Mesenchymal stem cell (in vitro differentiated cells and primary cell): ENCODE measurements around the gene FRMPD4.

Experiments
- DNase-seq: peaks from one replicate; pipeline ENCODE4 v3.0.0-alpha.2; 2013
- H2AFZ ChIP-seq: one replicate; pipeline ENCODE4 v1.6.1; 2013; ENCODE audit warnings: low read depth, mild to moderate bottlenecking, control low read depth, inconsistent platforms, low read length, moderate library complexity
- H2AK5ac ChIP-seq: 2 replicates; pipeline ENCODE4 v1.6.1; 2013; ENCODE audit warnings: low read length, moderate library complexity, mild to moderate bottlenecking, inconsistent platforms; ENCODE audit not compliant: severe bottlenecking
- H2BK120ac ChIP-seq: one replicate; pipeline ENCODE4 v1.6.1; 2013; ENCODE audit warnings: low read depth, mild to moderate bottlenecking, inconsistent platforms, low read length, moderate library complexity
- H2BK12ac ChIP-seq, 2 experiments: one replicate each; pipeline ENCODE4 v1.6.1; 2013; ENCODE audit warnings: inconsistent platforms in 2 of 2, low read length in 2 of 2, mild to moderate bottlenecking in 2 of 2, moderate library complexity in 2 of 2, control low read depth in 1 of 2
- H2BK15ac ChIP-seq: one replicate; pipeline ENCODE4 v1.6.1; 2013; ENCODE audit warnings: mild to moderate bottlenecking, low read depth, inconsistent platforms; ENCODE audit not compliant: poor library complexity, severe bottlenecking
- H2BK5ac ChIP-seq: 2 replicates; pipeline ENCODE4 v1.6.1; 2013; ENCODE audit warnings: low read depth, mild to moderate bottlenecking, low read length, control low read depth, inconsistent platforms; ENCODE audit not compliant: poor library complexity, severe bottlenecking
- H3K14ac ChIP-seq, 2 experiments: one replicate each; pipeline ENCODE4 v1.6.1; 2013; ENCODE audit warnings: inconsistent platforms in 2 of 2, low read length in 2 of 2, control low read depth in 1 of 2, mild to moderate bottlenecking in 1 of 2, moderate library complexity in 1 of 2
- H3K18ac ChIP-seq, 2 experiments: one replicate each; pipeline ENCODE4 v1.6.1; 2013; ENCODE audit warnings: inconsistent platforms in 2 of 2, low read length in 2 of 2, control low read depth in 1 of 2, low read depth in 1 of 2, mild to moderate bottlenecking in 1 of 2
- H3K23ac ChIP-seq, 2 experiments: one replicate each; pipeline ENCODE4 v1.6.1; 2013; ENCODE audit warnings: inconsistent platforms in 2 of 2, low read length in 2 of 2, mild to moderate bottlenecking in 2 of 2, moderate library complexity in 2 of 2, control low read depth in 1 of 2
- H3K27ac ChIP-seq: 2 replicates; pipeline ENCODE4 v1.5.1; 2013; ENCODE audit warnings: mild to moderate bottlenecking, moderate library complexity, low read length, control low read depth, inconsistent platforms; ENCODE audit not compliant: poor library complexity, severe bottlenecking
- H3K27me3 ChIP-seq, 2 experiments: 2 replicates each; pipeline versions ENCODE4 v1.6.1 to v1.7.0; 2013; ENCODE audit warnings: low read length in 2 of 2, mild to moderate bottlenecking in 2 of 2, moderate library complexity in 2 of 2, control low read depth in 1 of 2, inconsistent platforms in 1 of 2; ENCODE audit not compliant: control insufficient read depth in 1 of 2, insufficient read depth in 1 of 2
- H3K36me3 ChIP-seq, 2 experiments: 2 replicates each; pipeline versions ENCODE4 v1.6.1 to v1.7.0; 2013; ENCODE audit warnings: low read length in 2 of 2, control low read depth in 1 of 2, inconsistent platforms in 1 of 2, low read depth in 1 of 2, mild to moderate bottlenecking in 1 of 2; ENCODE audit not compliant: insufficient read depth in 2 of 2, control insufficient read depth in 1 of 2
- H3K4ac ChIP-seq, 2 experiments: one replicate each; pipeline ENCODE4 v1.6.1; 2013; ENCODE audit warnings: inconsistent platforms in 2 of 2, low read length in 2 of 2, mild to moderate bottlenecking in 2 of 2, moderate library complexity in 2 of 2, control low read depth in 1 of 2, low read depth in 1 of 2
- H3K4me1 ChIP-seq: 2 replicates; pipeline ENCODE4 v1.6.1; 2013; ENCODE audit warnings: low read depth, low read length, control low read depth; ENCODE audit not compliant: control insufficient read depth, insufficient read depth
- H3K4me2 ChIP-seq: 2 replicates; pipeline ENCODE4 v1.6.1; 2013; ENCODE audit warnings: low read length, mild to moderate bottlenecking, inconsistent platforms; ENCODE audit not compliant: poor library complexity, severe bottlenecking
- H3K4me3 ChIP-seq, 2 experiments: 2 replicates each; pipeline versions ENCODE4 v1.5.1 to v1.7.0; 2013; ENCODE audit warnings: low read length in 2 of 2, mild to moderate bottlenecking in 2 of 2, control low read depth in 1 of 2, low read depth in 1 of 2; ENCODE audit not compliant: insufficient read depth in 1 of 2
- H3K79me1 ChIP-seq: replicated peaks from 2 replicates; pipeline ENCODE4 v1.6.1; 2013; ENCODE audit warnings: mild to moderate bottlenecking, control low read depth, low read length, inconsistent platforms; ENCODE audit not compliant: poor library complexity, severe bottlenecking
- H3K9ac ChIP-seq: 2 replicates; pipeline ENCODE4 v1.7.0; 2013; ENCODE audit warnings: mild to moderate bottlenecking, low read length, moderate library complexity
- H3K9me3 ChIP-seq: 2 replicates; pipeline ENCODE4 v1.7.0; 2013; ENCODE audit warnings: mild to moderate bottlenecking, low read length; ENCODE audit not compliant: control insufficient read depth
- H4K8ac ChIP-seq: one replicate; pipeline ENCODE4 v1.6.1; 2013; ENCODE audit warnings: inconsistent platforms, mild to moderate bottlenecking, low read length, moderate library complexity
- H4K91ac ChIP-seq: one replicate; pipeline ENCODE4 v1.6.1; 2013; ENCODE audit warnings: mild to moderate bottlenecking, low read length, inconsistent platforms
- WGBS: methylation state at CpG from one replicate; pipeline ENCODE4 v1.1.7; 2013; ENCODE audit warnings: mixed read lengths; 5-methylcytosine and 5-hydroxymethylcytosine counted together

The FRMPD4 gene

DNA sequence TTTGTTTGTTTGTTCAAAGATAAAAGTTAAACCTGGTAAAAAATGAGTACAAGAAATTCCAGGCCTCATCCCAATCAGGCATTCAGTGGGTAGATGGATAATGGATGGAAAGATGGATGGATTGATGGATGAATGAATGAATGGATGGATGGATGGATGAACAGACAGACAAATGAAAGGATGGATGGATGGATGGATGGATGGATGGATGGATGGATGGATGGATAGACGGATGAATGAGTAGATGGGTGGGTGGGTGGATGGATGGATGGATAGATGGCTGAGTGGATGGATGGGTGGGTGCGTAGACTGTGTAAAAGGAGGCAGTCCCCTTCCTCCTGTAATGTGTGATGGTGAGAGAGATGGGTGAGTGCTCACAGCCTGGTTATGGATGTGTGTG lies 206.7 kb downstream of the FRMPD4 start:
- Histone ChIP-seq H3K27me3 (no peaks in the 10 kb centered on the region), H3K9me3 (no peaks in the 10 kb centered on the region), H3K27ac (no peak overlapping the region), H3K18ac (no peak overlapping the region), H3K4ac (no peak overlapping the region), H3K23ac (no peak overlapping the region), H3K79me1 (no peaks in the 10 kb centered on the region), H3K36me3 (no peaks in the 10 kb centered on the region), H3K9ac (no peak overlapping the region), H3K4me1 (no peaks in the 10 kb centered on the region), H2BK15ac (no peak overlapping the region), H2AFZ (no peak overlapping the region), H2BK12ac (no peak overlapping the region), H2AK5ac (no peak overlapping the region), H4K91ac (no peak overlapping the region), H4K8ac (no peak overlapping the region), H3K4me2 (no peak overlapping the region), H2BK120ac (no peak overlapping the region), H3K4me3 (no peak overlapping the region), H3K14ac (no peak overlapping the region), H2BK5ac (no peak overlapping the region)
- 83% methylated on average over 1 of the region's 2 CpGs for WGBS
- no peak for DNase-seq

DNA sequence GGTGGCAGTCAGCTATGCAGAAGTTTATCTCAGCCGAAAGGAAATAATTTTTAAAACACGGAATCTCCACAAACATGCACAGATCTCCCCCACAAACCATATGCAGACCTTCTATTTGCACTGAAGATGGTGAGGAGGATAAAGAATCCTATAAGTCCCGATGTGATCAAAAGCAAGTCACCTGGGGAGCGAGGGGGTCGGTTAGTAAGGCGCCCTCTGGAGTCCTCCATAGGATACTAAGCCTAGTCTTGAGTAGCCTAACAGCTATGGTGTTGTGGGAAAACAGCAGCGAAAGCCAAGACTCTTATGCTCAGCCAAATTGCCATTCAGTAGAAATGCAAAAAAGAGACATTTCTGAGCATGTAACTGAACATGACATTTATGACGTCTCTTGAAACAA lies 210.9 kb downstream of the FRMPD4 start:
- Histone ChIP-seq H2AFZ (no peak overlapping the region), H3K4me2 (no peak overlapping the region), H3K23ac (no peak overlapping the region), H3K9me3 (no peaks in the 10 kb centered on the region), H2AK5ac (no peak overlapping the region), H3K9ac (no peak overlapping the region), H3K79me1 (no peaks in the 10 kb centered on the region), H3K4me1 (no peaks in the 10 kb centered on the region), H3K36me3 (no peaks in the 10 kb centered on the region), H4K8ac (no peak overlapping the region), H2BK5ac (no peak overlapping the region), H3K4ac (no peak overlapping the region), H3K27ac (no peak overlapping the region), H2BK15ac (no peak overlapping the region), H4K91ac (no peak overlapping the region), H3K27me3 (no peaks in the 10 kb centered on the region), H2BK12ac (no peak overlapping the region), H3K4me3 (no peak overlapping the region), H3K18ac (no peak overlapping the region), H2BK120ac (no peak overlapping the region), H3K14ac (no peak overlapping the region)
- no peak for DNase-seq
- 51% methylated on average over 4 of the region's 8 CpGs for WGBS

DNA sequence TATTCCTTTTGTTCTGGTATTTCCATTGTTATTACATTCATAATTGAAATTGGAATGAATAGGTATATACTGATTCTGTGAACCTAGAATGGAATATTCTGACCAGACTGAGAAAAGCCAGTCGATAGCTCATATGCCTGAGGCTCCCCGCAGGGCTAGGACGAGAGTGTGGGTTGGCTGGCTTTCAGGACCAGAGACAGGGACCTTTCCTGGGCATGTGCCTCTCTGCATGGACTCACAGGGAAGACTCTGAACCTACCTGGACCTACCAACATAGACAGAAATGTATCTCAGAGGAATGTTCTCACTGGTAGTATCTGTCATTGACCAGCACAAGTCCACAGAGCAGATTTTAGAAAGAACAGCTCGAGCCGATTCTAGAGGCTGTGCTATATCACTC lies 214.6 kb downstream of the FRMPD4 start:
- H2BK15ac ChIP-seq: no peak overlapping the region
- no peaks in the 10 kb centered on the region for H3K36me3 ChIP-seq
- H3K4me2 ChIP-seq: no peak overlapping the region
- no peak overlapping the region for H4K91ac ChIP-seq
- no peaks in the 10 kb centered on the region for H3K4me1 ChIP-seq
- no peak overlapping the region for H3K23ac ChIP-seq
- no peak overlapping the region for H3K9ac ChIP-seq
- H2BK5ac ChIP-seq: no peak overlapping the region
- H2BK12ac ChIP-seq: no peak overlapping the region
- no peaks in the 10 kb centered on the region for H3K79me1 ChIP-seq
- H3K4ac ChIP-seq: no peak overlapping the region
- no peak overlapping the region for H2AFZ ChIP-seq
- no peak overlapping the region for H3K4me3 ChIP-seq
- no peak overlapping the region for H4K8ac ChIP-seq
- WGBS: 80% methylated on average over 5 of the region's 5 CpGs
- H3K27ac ChIP-seq: no peak overlapping the region
- H3K18ac ChIP-seq: no peak overlapping the region
- no peak overlapping the region for H3K14ac ChIP-seq
- no peaks in the 10 kb centered on the region for H3K27me3 ChIP-seq
- no peak for DNase-seq
- no peak overlapping the region for H2AK5ac ChIP-seq
- no peak overlapping the region for H2BK120ac ChIP-seq
- H3K9me3 ChIP-seq: no peaks in the 10 kb centered on the region

DNA sequence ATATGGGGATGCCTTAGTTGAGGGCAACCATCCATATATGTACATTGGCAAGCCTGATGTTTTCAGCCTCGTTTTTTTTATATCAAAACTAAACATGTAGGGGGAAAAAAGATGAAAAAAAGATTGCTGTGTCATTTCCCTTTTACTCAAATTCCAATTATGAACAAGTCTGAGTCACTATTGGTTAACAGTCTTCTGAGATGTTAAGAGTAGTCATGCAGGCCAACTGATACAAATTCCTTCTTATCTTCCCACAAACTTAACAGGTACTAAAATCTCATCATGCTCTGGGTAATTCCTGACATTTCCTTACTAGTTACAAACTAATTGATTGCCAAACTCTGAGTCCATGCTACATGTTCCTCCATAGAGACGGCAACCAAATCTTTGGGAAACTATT lies 222.1 kb downstream of the FRMPD4 start:
- Histone ChIP-seq H2BK5ac (no peak overlapping the region), H3K36me3 (no peaks in the 10 kb centered on the region), H2AFZ (no peak overlapping the region), H4K8ac (no peak overlapping the region), H2AK5ac (no peak overlapping the region), H3K14ac (no peak overlapping the region), H3K79me1 (no peaks in the 10 kb centered on the region), H3K4ac (no peak overlapping the region), H3K23ac (no peak overlapping the region), H3K27me3 (no peaks in the 10 kb centered on the region), H3K4me3 (no peak overlapping the region), H4K91ac (no peak overlapping the region), H3K9ac (peak overlapping the region; percentile 56), H3K27ac (no peak overlapping the region), H3K4me1 (no peaks in the 10 kb centered on the region), H3K18ac (no peak overlapping the region), H2BK15ac (no peak overlapping the region), H3K9me3 (peaks cover 6% of the 10 kb centered on the region), H2BK12ac (no peak overlapping the region), H3K4me2 (no peak overlapping the region), H2BK120ac (no peak overlapping the region)
- no CpG with 5 or more reads among the region's 2 CpGs for WGBS
- DNase-seq: peak; percentile 6
